Activated gamma-delta T cell treated with Interleukin-2 at 50 U/mL for 16 hours (primary cell): ENCODE data around the gene HSD3B7.

Experiments used
- DNase-seq: peaks from one replicate; pipeline ENCODE4 v3.0.0-alpha.2; 2020

Gene HSD3B7

DNA sequence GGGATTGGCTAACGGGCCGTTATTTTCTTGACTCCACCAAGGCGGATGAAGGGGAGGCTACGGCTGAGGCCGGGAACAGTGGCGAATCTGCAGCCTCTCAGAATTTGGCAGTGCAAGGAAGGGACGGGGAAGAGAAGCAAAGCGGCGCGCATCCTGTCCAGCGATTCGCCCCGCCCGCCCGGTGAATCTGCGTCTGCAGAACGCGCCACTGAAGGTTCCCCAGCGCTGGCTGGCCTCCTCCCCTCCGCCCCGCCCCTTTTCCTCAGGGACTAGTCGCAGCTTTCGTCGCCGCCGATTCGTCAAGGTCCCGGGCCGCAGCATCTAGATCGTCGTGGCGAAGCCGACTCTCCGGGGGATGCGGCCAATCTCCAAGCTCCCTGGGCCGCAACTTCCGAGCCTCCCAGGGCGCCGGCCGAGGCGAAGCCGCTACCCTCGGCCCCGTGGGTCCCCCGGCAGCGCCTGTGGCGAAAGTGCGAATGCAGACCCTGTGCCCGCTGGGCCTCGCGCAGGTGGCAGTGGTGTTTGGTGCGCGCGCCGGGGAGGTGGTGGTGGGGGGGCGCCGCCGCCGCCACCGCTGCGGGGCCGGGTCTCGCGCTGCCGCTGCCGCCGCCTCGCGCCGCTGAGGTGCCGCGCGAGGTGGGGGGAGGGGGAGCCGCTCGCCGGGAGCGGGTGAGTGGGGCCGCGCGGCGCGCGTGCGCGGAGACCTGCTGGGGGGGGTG is 27.4 kb upstream of the HSD3B7 start, which contains the start of gene SETD1A:
Gene SETD1A (plus strand): TSS at position 299 of the 719 bp plus-strand sequence. CDS start 978 bp downstream, outside the sequence.
- peak; percentile 98 for DNase-seq

DNA sequence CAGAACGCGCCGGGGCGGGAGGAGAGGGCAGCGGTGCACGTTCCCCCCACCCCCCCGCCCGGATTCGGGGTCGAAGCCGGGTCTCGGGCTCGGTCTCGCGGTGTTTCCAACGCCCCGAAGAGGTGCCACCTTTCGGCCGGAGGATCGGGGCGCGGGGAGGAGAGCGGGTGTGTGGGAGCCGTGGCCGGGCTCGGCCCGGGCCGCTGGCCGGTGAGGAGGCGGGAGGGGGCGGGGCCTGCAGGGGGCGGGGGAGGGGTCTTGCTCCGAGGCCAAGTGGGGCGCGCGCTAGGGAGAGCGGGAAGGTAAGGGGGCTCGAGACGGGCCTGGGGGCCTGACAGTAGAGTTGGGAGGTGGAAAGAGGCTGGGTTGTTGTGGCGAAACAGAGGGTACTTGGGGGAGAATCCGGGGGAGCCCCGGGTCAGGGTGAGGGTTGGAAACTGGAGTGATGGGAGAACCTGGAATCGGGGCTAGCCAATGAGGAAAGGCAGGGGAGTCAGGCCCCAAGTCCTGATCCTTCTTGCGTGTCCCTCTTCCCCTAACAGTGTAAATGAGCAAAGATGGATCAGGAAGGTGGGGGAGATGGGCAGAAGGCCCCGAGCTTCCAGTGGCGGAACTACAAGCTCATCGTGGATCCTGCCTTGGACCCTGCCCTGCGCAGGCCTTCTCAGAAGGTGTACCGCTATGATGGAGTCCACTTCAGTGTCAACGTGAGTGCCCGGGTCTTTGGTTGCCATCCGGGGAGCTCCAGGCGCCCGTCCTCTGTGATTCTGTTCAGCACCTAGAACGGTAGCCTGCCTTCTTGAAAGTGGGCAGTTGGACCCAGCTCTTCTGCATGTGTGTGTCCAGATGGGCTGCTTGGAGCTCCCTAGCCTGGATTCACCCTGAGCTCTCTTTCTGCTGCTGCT is 26.6 kb upstream of the HSD3B7 start:
- DNase-seq: peak; percentile 48

DNA sequence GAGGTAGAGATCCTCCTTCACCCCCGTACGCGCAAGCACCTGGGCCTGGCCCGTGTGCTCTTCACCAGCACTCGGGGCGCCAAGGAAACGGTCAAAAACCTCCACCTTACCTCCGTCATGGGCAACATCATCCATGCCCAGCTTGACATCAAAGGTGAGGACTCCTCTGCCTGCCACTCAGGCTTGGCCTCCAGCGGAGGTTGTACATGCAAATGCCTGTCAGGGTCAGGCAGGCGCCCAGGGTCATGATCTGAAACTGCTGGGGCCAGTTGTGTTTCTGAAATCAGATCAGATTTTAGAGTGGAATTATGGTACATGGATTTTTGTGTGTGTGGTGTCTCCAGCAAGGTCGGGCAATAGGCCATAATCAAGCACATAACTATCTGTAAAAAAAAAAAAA is 23.6 kb upstream of the HSD3B7 start:
- DNase-seq: no peak

DNA sequence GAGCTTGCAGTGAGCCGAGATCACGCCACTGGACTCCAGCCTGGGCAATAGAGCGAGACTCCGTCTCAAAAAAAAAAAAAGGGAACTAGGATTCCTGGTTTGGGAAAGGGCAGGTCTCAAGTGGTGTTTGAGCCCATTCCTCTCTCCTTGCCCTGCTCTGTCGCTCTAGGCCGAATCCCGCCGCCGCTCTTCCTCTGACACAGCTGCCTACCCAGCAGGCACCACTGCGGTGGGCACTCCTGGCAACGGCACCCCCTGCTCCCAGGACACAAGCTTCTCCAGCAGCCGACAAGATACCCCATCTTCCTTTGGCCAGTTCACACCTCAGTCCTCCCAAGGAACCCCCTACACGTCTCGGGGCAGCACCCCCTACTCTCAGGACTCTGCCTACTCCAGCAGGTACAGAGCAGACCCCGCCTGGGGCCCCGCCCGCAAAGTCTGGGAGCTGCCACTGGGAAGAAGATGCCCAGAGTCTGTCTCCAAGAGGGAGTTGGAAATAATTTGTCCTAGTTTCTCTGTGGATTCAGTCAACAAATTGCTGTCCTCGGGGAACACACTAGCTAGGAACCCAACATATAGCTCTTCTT is 21.0 kb upstream of the HSD3B7 start:
- no peak for DNase-seq

DNA sequence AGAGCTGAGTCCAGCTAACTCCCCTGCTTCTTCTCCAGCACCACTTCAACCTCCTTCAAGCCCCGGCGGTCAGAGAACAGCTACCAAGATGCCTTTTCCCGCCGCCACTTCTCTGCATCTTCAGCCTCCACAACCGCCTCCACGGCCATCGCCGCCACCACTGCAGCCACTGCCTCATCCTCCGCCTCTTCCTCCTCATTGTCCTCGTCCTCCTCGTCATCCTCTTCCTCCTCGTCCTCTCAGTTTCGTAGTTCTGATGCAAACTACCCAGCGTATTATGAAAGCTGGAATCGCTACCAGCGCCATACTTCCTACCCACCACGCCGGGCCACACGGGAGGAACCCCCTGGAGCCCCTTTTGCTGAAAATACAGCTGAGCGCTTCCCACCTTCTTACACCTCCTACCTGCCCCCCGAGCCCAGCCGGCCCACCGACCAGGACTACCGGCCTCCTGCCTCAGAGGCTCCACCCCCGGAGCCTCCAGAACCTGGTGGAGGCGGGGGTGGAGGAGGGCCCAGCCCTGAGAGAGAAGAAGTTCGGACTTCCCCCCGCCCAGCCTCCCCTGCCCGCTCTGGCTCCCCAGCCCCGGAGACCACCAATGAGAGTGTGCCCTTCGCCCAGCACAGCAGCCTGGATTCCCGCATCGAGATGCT is 20.3 kb upstream of the HSD3B7 start:
- no peak for DNase-seq

DNA sequence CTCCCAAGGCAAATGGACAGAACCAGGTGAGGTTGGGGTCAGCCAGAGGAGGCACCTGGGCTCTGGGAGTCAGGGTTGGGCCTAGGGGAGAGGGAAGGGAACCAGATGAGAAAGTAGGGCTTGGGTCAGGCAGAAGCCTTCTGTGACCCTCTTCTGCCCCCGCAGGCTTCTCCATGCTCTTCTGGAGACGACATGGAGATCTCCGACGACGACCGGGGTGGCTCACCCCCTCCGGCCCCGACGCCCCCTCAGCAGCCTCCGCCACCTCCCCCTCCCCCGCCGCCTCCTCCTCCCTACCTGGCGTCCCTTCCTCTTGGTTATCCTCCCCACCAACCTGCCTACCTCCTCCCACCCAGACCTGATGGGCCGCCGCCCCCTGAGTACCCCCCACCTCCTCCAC is 19.6 kb upstream of the HSD3B7 start:
- DNase-seq: no peak

DNA sequence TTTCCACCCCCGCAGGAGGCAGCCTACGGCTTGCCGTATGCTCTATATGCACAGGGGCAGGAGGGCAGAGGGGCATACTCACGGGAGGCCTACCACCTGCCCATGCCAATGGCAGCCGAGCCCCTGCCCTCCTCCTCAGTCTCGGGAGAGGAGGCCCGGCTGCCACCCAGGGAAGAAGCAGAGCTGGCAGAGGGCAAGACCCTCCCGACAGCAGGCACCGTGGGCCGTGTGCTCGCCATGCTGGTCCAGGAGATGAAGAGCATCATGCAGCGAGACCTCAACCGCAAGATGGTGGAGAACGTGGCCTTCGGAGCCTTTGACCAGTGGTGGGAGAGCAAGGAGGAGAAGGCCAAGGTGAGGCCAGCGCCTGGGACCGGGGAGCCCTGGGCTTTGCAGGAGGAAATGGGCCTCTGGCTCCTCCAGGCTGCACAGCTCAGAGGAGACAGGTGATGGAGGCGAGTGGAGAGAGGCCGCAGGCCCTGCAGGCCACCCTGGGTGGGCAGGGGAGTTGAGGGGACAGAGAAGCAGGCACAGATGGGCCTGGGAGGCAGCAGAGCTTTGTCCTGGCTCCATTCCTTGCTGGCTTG is 18.9 kb upstream of the HSD3B7 start:
- no peak for DNase-seq

DNA sequence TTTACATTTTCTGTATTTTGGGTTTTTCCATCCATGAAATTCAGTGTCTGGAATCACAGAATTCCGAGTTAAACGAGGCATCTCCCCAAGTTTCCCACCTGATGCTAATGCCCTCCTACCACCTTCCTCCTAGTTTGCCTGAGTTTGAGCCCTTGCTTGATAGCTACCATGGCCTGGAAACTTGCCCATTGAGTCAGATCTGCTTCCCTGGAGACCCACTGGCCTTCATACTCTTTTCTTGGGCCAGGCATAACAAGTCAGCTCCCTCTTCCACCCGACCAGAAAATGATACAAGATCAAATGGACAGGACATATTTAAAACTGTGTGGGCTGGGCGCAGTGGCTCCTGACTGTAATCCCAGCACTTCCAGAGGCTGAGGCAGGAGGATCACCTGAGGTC is 17.2 kb upstream of the HSD3B7 start:
- no peak for DNase-seq

DNA sequence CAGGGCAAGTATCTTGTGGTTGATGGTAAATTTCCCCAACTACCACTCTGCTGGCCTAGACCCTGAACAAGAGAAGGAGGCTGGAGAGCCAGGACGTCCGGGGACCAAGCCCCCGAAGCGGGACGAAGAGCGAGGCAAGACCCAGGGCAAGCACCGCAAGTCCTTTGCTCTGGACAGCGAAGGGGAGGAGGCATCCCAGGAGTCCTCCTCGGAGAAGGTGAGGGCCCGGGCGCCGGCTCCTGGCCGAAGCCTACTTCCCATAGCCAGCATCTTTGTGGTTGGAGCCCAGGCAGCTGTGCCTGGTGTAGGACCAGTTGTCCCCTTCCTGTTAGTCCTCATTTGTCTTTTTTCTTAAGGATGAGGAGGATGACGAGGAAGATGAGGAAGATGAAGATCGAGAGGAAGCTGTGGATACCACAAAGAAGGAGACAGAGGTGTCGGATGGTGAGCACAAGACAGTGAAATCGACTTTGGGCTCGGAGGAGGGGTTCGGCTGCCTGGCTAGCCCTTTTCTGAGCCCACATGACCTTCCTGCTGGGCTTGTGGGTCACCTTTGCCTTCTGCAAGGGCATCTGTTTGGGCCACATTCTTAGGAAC is 15.7 kb upstream of the HSD3B7 start:
- no peak for DNase-seq

DNA sequence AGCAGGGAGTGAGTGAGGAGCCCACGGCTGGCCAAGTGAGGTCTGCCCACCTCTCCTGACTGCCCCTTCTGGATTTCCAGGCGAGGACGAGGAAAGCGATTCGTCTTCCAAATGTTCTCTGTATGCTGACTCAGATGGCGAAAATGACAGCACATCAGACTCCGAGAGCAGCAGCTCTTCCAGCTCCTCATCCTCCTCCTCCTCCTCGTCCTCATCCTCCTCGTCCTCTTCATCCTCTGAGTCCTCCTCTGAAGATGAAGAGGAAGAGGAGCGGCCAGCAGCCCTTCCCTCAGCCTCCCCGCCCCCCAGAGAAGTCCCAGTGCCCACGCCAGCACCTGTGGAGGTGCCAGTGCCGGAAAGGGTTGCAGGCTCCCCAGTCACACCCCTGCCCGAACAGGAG is 13.7 kb upstream of the HSD3B7 start:
- DNase-seq: no peak

DNA sequence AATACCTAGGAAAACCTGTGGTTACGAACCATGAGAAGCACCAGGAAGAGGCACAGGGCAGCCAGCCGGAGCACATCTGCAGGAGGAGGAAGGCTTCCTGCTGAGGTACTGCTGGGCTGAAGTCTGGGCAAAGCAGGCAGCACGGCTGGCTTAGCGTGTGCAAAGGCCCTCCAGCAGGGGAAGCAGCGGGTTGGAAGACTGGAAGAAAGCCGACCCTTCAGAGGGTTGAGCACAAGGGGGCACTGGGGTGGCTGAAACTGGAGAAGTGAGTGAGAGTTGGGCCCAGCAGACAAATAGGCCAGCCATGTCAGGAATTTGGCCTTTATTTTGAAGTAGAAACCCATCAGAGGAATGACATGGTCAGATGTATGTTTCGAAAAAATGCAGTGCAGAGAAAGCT is 12.1 kb upstream of the HSD3B7 start:
- no peak for DNase-seq

DNA sequence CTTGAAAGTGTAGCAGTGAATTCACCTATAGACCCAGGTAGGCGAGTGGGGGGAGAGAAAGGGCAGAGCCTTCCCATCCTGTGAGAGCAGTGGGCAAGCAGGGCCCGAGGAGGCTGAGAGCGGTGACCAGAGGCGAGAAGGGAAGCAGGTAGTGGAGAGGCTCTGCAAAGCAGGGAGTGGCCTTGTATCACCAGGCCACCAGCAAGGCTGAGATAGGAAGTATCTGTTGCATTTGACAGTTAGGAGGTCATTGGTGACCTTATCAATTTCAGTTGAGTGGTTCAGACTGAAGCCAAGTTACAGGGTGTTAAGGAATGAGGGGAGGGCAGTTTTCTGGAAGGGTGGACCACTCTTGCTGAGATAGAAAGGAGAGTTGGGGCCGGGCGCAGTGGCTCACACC is 10.7 kb upstream of the HSD3B7 start:
- DNase-seq: no peak

DNA sequence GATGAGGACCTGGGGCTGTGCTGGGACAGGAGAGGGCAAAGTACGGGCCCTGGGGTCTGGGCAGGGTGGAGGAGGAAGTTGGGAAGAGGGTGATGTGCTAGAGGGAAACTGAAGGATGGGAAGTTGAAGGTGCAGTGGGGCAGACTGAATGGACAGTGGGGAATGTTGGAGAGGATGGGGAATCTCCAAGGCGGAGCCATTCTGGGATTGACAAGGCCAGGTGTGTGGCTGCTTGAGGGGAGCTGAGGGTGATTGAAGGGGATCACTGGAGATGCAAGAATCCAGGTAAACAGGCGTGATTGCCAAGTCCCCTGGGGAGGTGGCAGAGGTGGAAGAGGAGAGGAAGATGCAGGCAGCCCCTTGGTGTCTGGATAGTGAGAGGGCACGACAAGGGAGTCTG is 8.5 kb upstream of the HSD3B7 start:
- DNase-seq: no peak

DNA sequence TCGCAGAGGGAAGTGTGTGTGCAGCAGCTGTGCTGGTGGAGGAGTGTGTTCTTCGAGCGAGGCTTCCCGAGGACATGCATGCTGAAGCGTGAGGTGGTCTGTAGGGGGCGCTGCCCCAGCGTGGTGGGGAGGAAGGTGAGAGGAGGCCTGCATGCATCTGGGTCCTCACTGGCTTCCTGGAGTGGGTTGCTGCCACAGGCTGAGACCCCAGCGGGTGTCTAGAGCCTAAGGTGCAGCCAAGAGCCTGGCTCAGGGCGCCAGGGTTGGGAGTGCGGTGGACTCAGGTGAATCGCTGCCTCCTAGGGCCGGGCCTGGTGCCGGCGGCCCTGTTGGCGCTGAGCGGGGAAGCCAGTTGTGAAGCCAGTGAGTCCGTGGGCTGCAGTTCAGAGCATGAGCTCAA is 7.5 kb upstream of the HSD3B7 start:
- no peak for DNase-seq

DNA sequence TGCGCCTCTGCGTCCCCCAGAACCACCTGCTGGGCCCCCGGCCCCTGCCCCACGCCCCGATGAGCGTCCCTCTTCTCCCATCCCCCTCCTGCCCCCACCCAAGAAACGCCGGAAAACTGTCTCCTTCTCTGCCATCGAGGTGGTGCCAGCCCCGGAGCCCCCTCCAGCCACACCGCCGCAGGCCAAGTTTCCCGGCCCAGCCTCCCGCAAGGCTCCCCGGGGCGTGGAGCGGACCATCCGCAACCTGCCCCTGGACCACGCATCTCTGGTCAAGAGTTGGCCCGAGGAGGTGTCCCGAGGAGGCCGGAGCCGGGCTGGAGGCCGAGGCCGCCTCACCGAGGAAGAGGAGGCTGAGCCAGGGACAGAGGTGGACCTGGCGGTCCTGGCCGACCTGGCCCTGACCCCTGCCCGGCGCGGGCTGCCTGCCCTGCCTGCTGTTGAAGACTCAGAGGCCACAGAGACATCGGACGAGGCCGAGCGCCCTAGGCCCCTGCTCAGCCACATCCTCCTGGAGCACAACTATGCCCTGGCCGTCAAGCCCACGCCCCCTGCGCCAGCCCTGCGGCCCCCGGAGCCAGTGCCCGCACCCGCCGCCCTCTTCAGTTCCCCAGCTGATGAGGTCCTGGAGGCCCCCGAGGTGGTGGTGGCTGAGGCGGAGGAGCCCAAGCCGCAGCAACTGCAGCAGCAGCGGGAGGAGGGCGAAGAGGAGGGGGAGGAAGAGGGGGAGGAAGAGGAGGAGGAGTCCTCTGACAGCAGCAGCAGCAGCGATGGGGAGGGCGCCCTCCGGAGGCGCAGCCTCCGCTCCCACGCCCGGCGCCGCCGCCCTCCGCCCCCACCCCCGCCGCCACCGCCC is 5.6 kb upstream of the HSD3B7 start:
- no peak for DNase-seq

DNA sequence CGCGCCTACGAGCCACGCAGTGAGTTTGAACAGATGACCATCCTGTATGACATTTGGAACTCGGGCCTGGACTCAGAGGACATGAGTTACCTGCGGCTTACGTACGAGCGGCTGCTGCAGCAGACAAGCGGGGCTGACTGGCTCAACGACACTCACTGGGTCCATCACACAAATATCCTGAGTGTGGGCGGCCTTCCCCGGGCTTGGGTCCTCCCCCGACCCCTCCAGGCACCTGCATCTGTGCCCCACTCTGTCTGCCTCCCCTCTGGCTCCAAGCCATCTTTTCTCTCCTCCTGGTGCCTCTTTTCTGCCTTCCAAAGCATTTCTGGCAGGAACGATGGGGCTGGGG is 5.0 kb upstream of the HSD3B7 start:
- no peak for DNase-seq

DNA sequence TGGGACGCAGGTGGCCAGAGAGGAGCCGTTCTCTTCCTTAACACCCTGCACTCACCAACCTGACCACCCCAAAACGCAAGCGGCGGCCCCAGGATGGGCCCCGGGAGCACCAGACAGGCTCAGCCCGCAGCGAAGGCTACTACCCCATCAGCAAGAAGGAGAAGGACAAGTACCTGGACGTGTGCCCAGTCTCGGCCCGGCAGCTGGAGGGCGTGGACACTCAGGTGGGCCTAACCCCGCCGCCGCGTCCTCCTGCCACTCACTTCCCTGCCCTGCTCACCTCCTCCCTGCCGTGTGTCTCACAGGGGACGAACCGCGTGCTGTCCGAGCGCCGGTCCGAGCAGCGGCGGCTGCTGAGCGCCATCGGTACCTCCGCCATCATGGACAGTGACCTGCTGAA is 4.6 kb upstream of the HSD3B7 start:
- DNase-seq: no peak

DNA sequence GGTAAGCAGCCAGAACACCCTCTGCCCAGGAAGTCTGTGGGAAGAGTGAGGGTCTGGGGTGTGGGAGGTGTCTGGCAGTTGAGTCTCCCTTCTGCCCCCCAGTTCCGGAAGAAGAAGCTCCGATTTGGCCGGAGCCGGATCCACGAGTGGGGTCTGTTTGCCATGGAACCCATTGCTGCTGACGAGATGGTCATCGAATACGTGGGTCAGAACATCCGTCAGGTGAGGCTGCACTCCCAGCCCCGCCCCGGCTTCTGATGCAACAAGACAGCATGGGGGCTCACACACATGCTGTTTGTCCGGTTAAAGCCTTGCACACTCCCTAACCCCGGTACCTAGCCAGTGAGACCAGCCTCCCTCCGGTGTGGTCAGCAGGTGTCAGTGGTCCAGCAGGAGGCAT is 4.0 kb upstream of the HSD3B7 start:
- DNase-seq: no peak

DNA sequence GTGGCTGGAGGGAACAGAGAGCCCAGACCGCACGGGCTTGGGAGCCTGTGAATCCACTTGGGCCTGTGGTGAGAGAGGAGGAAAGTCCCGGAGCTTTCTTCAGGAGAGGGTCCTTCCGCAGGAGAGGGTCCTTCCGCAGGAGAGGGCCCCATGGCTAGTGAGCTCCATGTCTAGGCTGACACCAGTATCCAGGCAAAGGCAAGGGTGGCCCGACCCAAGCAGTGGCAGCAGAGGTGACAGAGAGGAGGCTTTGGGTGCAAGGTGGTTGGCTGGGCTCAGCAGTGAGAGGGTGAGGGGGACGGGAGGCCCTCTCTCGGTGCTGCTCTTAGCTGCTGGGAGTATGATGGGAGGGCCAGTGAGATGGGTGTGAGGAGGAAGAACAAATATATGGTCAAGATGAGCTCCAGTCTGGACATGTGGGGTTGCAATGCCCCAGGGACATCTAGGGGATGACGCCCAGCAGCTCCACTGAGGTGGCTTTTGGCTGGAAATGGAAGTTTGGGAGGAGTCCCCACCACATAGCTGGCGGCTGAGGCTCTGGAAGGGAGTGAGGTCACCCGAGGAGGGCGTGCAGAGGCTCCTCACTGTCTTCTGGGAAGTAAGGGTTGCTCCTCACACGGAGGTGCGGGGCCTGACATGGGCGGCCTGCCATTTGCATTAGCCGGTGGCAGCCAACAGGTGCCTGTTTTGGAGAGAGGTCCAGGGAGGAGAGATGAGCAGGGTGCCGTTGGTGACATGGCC is 2.3 kb upstream of the HSD3B7 start:
- no peak for DNase-seq

DNA sequence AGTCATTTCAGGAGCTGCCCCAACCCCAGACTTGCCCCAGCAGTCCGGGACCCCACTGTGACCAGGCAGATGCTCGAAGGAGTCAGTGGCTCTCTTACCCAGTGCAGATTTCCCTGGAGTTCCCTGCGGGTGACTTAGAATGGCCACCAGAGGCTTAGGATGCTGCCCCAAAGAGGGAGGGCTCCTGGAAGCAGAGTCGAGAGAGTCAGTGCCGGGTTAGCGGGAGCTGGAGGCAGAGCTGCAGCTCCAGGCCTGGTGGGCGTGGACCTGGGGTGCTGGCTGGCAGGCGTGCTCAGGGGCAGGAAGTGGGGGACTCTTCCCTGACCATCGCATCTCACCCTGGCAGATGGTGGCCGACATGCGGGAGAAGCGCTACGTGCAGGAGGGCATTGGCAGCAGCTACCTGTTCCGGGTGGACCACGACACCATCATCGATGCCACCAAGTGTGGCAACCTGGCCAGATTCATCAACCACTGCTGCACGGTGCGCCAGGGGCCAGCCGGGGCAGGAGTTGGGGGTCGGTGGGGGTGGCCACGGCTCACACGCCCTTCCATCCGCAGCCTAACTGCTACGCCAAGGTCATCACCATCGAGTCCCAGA is 1.6 kb upstream of the HSD3B7 start:
- no peak for DNase-seq
